NT2/D1 (cell line): ENCODE data around the gene INTS4.
"Not testable (repeated sequence)": the region's sequence is repeated elsewhere in the genome, so short reads cannot be mapped to it uniquely, and the experiment has no call there.

ENCODE experiments used
- DNase-seq: peaks from one replicate; pipeline ENCODE4 v3.0.0-alpha.2; 2011; ENCODE audit warnings: low read depth, low spot score
- H3K27me3 ChIP-seq: 2 replicates; pipeline ENCODE4 v1.6.0; 2011; ENCODE audit warnings: mild to moderate bottlenecking; ENCODE audit not compliant: insufficient read length, insufficient read depth
- H3K36me3 ChIP-seq: 2 replicates; pipeline ENCODE4 v1.6.1; 2011; ENCODE audit warnings: mild to moderate bottlenecking, low read length, mixed read lengths; ENCODE audit not compliant: insufficient read depth, insufficient read length
- H3K4me1 ChIP-seq: 2 replicates; pipeline ENCODE4 v1.5.1; 2011; ENCODE audit not compliant: insufficient read depth, insufficient read length
- H3K4me3 ChIP-seq: 2 replicates; pipeline ENCODE4 v1.5.1; 2011; ENCODE audit warnings: low read depth; ENCODE audit not compliant: insufficient read length
- H3K9ac ChIP-seq: 2 replicates; pipeline ENCODE4 v1.6.0; 2011; ENCODE audit warnings: low read depth; ENCODE audit not compliant: insufficient read length
- H3K9me3 ChIP-seq: 2 replicates; pipeline ENCODE4 v1.5.1; 2011; ENCODE audit warnings: mild to moderate bottlenecking, low read length; ENCODE audit not compliant: insufficient read depth
- SUZ12 ChIP-seq: IDR thresholded peaks from 2 replicates; pipeline ENCODE4 v1.6.1; 2011; ENCODE audit not compliant: insufficient read length, insufficient read depth; ENCODE audit errors: extremely low read depth
- YY1 ChIP-seq: IDR thresholded peaks from 2 replicates; pipeline ENCODE4 v1.6.1; 2011; ENCODE audit not compliant: insufficient read length, insufficient read depth
- ZNF274 ChIP-seq: IDR thresholded peaks from 2 replicates; pipeline ENCODE4 v1.6.1; 2011; ENCODE audit warnings: mild to moderate bottlenecking, low read depth, low read length

INTS4 gene

GRCh38 chr11:77914307-77914791 lies 80.1 kb downstream of the INTS4 start:
- H3K4me3 ChIP-seq, H3K27me3 ChIP-seq, H3K4me1 ChIP-seq, DNase-seq, H3K36me3 ChIP-seq, H3K9me3 ChIP-seq, H3K9ac ChIP-seq: not testable (repeated sequence)

GRCh38 chr11:77913608-77914306 lies 80.7 kb downstream of the INTS4 start:
- H3K4me1 ChIP-seq, DNase-seq, H3K27me3 ChIP-seq, H3K9me3 ChIP-seq, H3K4me3 ChIP-seq, H3K9ac ChIP-seq, H3K36me3 ChIP-seq: not testable (repeated sequence)

GRCh38 chr11:77910828-77911227 lies 83.6 kb downstream of the INTS4 start:
- not testable (repeated sequence) for H3K4me3 ChIP-seq, H3K9ac ChIP-seq, H3K4me1 ChIP-seq, H3K9me3 ChIP-seq, H3K27me3 ChIP-seq, DNase-seq
- H3K36me3 ChIP-seq: peaks cover 11% of the 10 kb centered on the region

- DNase-seq: no peak
- no peak for TF ChIP-seq SUZ12
- H3K9ac ChIP-seq: no peak overlapping the region
- peaks cover 11% of the 10 kb centered on the region for H3K36me3 ChIP-seq
- no peaks in the 10 kb centered on the region for H3K9me3 ChIP-seq
- H3K27me3 ChIP-seq: no peaks in the 10 kb centered on the region
- no peaks in the 10 kb centered on the region for H3K4me1 ChIP-seq
- no peak overlapping the region for H3K4me3 ChIP-seq
Observed at GRCh38 chr11:77909277-77909676, 85.2 kb downstream of the INTS4 start.

- no peak for TF ChIP-seq ZNF274
- no peak for TF ChIP-seq YY1
- no peak for TF ChIP-seq SUZ12
- peaks cover 11% of the 10 kb centered on the region for H3K36me3 ChIP-seq
- H3K4me3 ChIP-seq: no peak overlapping the region
- H3K4me1 ChIP-seq: no peaks in the 10 kb centered on the region
- H3K27me3 ChIP-seq: no peaks in the 10 kb centered on the region
- H3K9ac ChIP-seq: no peak overlapping the region
- H3K9me3 ChIP-seq: no peaks in the 10 kb centered on the region
- DNase-seq: no peak
Observed at GRCh38 chr11:77908835-77909234, 85.6 kb downstream of the INTS4 start.

GRCh38 chr11:77894949-77895348 lies 99.5 kb downstream of the INTS4 start:
- not testable (repeated sequence) for DNase-seq, H3K4me1 ChIP-seq, H3K4me3 ChIP-seq, H3K36me3 ChIP-seq, H3K27me3 ChIP-seq, H3K9me3 ChIP-seq, H3K9ac ChIP-seq

- not testable (repeated sequence) for H3K4me1 ChIP-seq, H3K36me3 ChIP-seq
Observed at GRCh38 chr11:77891703-77892102, 102.8 kb downstream of the INTS4 start.

GRCh38 chr11:77891256-77891655 lies 103.2 kb downstream of the INTS4 start:
- DNase-seq: not testable (repeated sequence)

More at GRCh38 chr11:77891703-77892102, 102.8 kb downstream of the INTS4 start:
- H3K4me3 ChIP-seq, H3K27me3 ChIP-seq, H3K9ac ChIP-seq, DNase-seq, H3K9me3 ChIP-seq: not testable (repeated sequence)

GRCh38 chr11:77890619-77891056 lies 103.8 kb downstream of the INTS4 start:
- not testable (repeated sequence) for H3K4me3 ChIP-seq, H3K9ac ChIP-seq, H3K9me3 ChIP-seq, DNase-seq, H3K4me1 ChIP-seq, H3K27me3 ChIP-seq
- peaks cover 10% of the 10 kb centered on the region for H3K36me3 ChIP-seq

More at GRCh38 chr11:77891256-77891655, 103.2 kb downstream of the INTS4 start:
- not testable (repeated sequence) for H3K9me3 ChIP-seq, H3K4me1 ChIP-seq, H3K36me3 ChIP-seq, H3K27me3 ChIP-seq, H3K4me3 ChIP-seq, H3K9ac ChIP-seq

GRCh38 chr11:77890100-77890614 lies 104.3 kb downstream of the INTS4 start:
- not testable (repeated sequence) for H3K27me3 ChIP-seq, H3K9me3 ChIP-seq, H3K4me1 ChIP-seq, H3K4me3 ChIP-seq, H3K9ac ChIP-seq, DNase-seq
- peaks cover 10% of the 10 kb centered on the region for H3K36me3 ChIP-seq

GRCh38 chr11:77889045-77889444 lies 105.4 kb downstream of the INTS4 start:
- not testable (repeated sequence) for H3K27me3 ChIP-seq, DNase-seq, H3K4me3 ChIP-seq, H3K9ac ChIP-seq, H3K9me3 ChIP-seq, H3K4me1 ChIP-seq
- peaks cover 14% of the 10 kb centered on the region for H3K36me3 ChIP-seq
